HEK293T (cell line): ENCODE results near the gene MSN.
"Not testable (repeated sequence)": the region's sequence is repeated elsewhere in the genome, so short reads cannot be mapped to it uniquely, and the experiment has no call there.

Source experiments
- CTCF ChIA-PET: fragments of 350-600 bp; formaldehyde crosslinking; extraction: SDS; loops from one replicate; lab custom pipeline; 2021; ENCODE audit warnings: antibody characterized with exemption, inconsistent platforms; lab: Yijun Ruan, JAX
- POLR2A ChIA-PET: fragments of 350-600 bp; formaldehyde crosslinking; extraction: SDS; loops from one replicate; lab custom pipeline; 2020; ENCODE audit warnings: antibody characterized with exemption, inconsistent platforms; lab: Yijun Ruan, JAX
- DNase-seq: peaks from one replicate; pipeline ENCODE4 v3.0.0; 2012; ENCODE audit warnings: mixed read lengths; ENCODE audit errors: extremely low spot score
- ARNT ChIP-seq: fragments of 450-650 bp; IDR thresholded peaks from 2 replicates; pipeline ENCODE4 v1.6.1; 2017; ENCODE audit warnings: mild to moderate bottlenecking
- BHLHE40 ChIP-seq: fragments of 450-650 bp; IDR thresholded peaks from 2 replicates; pipeline ENCODE4 v1.6.1; 2016; ENCODE audit warnings: mild to moderate bottlenecking, moderate library complexity, borderline replicate concordance
- CTBP1 ChIP-seq: fragments of 450-650 bp; IDR thresholded peaks from 2 replicates; pipeline ENCODE4 v1.6.1; 2016; ENCODE audit warnings: borderline replicate concordance
- ELF4 ChIP-seq: fragments of 450-650 bp; IDR thresholded peaks from 2 replicates; pipeline ENCODE4 v1.6.1; 2017; ENCODE audit warnings: antibody characterized with exemption
- FOXA1 ChIP-seq: fragments of 450-650 bp; IDR thresholded peaks from 2 replicates; pipeline ENCODE4 v1.6.1; 2016; ENCODE audit warnings: mild to moderate bottlenecking
- FOXK2 ChIP-seq: fragments of 450-650 bp; IDR thresholded peaks from 2 replicates; pipeline ENCODE4 v1.6.1; 2016; ENCODE audit warnings: mild to moderate bottlenecking
- FOXM1 ChIP-seq: fragments of 450-650 bp; IDR thresholded peaks from 2 replicates; pipeline ENCODE4 v1.6.1; 2017; ENCODE audit warnings: mild to moderate bottlenecking, borderline replicate concordance
- HDGF ChIP-seq: fragments of 450-650 bp; IDR thresholded peaks from 2 replicates; pipeline ENCODE4 v1.6.1; 2017; ENCODE audit warnings: antibody characterized with exemption, borderline replicate concordance
- L3MBTL2 ChIP-seq: fragments of 450-650 bp; conservative IDR thresholded peaks from 2 replicates; pipeline ENCODE4 v1.6.1; 2016; ENCODE audit warnings: mild to moderate bottlenecking
- LEF1 ChIP-seq: fragments of 450-650 bp; IDR thresholded peaks from 2 replicates; pipeline ENCODE4 v1.6.1; 2017; ENCODE audit warnings: mild to moderate bottlenecking, borderline replicate concordance
- NFRKB ChIP-seq: fragments of 450-650 bp; IDR thresholded peaks from 2 replicates; pipeline ENCODE4 v1.6.1; 2016; ENCODE audit warnings: mild to moderate bottlenecking, moderate library complexity
- SP1 ChIP-seq: fragments of 450-650 bp; IDR thresholded peaks from 2 replicates; pipeline ENCODE4 v1.6.1; 2017
- SUZ12 ChIP-seq: fragments of 450-650 bp; IDR thresholded peaks from 2 replicates; pipeline ENCODE4 v1.6.1; 2016; ENCODE audit warnings: mild to moderate bottlenecking
- TARDBP ChIP-seq: fragments of 450-650 bp; IDR thresholded peaks from 2 replicates; pipeline ENCODE4 v1.6.1; 2016
- ZNF384 ChIP-seq: fragments of 450-650 bp; IDR thresholded peaks from 2 replicates; pipeline ENCODE4 v1.6.1; 2016
- TF ChIP-seq, protein P1 (sequence below): fragments of 450-650 bp; IDR thresholded peaks from 2 replicates; pipeline ENCODE4 v1.6.1; 2016

The MSN gene

DNA sequence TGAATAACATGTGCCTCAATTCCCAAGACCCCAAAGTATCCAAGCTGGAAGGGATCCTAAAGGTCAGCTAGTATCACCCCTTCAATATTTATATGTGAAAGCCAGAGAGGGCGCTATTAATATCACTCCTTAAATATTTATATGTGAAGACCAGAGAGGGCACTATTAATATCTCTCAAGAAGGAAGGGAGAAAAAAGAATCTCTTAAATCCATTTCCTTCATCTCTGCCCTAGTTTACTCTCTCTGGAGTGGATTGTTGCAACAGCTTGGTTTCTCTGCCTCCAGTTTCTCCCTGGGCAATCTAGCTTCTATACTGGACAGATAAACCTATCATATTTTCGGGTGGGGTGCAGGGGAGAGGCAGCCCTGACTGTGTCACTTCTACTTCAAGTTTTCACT lies 31.6 kb upstream of the MSN start:
- ChIA-PET POLR2A (no interaction called here), CTCF (no interaction called here)
- TF ChIP-seq, protein P1, sequence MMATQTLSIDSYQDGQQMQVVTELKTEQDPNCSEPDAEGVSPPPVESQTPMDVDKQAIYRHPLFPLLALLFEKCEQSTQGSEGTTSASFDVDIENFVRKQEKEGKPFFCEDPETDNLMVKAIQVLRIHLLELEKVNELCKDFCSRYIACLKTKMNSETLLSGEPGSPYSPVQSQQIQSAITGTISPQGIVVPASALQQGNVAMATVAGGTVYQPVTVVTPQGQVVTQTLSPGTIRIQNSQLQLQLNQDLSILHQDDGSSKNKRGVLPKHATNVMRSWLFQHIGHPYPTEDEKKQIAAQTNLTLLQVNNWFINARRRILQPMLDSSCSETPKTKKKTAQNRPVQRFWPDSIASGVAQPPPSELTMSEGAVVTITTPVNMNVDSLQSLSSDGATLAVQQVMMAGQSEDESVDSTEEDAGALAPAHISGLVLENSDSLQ, result no peak
- no peak for TF ChIP-seq SP1
- TF ChIP-seq FOXM1, result no peak
- TF ChIP-seq FOXK2, result no peak
- no peak for TF ChIP-seq HDGF
- TF ChIP-seq ELF4, result no peak
- TF ChIP-seq FOXA1, result no peak
- no peak for TF ChIP-seq SUZ12
- no peak for TF ChIP-seq L3MBTL2
- no peak for TF ChIP-seq ZNF384
- no peak for TF ChIP-seq ARNT
- TF ChIP-seq LEF1, result no peak
- TF ChIP-seq TARDBP, result no peak
- no peak for TF ChIP-seq CTBP1
- no peak for TF ChIP-seq NFRKB
- no peak for TF ChIP-seq BHLHE40
- no peak for DNase-seq

GRCh38 chrX:65636261-65636660 lies 31.2 kb upstream of the MSN start:
- CTCF ChIA-PET, DNase-seq, POLR2A ChIA-PET: not testable (repeated sequence)

GRCh38 chrX:65637335-65637734 lies 30.1 kb upstream of the MSN start:
- CTCF ChIA-PET, result no interaction called here

DNA sequence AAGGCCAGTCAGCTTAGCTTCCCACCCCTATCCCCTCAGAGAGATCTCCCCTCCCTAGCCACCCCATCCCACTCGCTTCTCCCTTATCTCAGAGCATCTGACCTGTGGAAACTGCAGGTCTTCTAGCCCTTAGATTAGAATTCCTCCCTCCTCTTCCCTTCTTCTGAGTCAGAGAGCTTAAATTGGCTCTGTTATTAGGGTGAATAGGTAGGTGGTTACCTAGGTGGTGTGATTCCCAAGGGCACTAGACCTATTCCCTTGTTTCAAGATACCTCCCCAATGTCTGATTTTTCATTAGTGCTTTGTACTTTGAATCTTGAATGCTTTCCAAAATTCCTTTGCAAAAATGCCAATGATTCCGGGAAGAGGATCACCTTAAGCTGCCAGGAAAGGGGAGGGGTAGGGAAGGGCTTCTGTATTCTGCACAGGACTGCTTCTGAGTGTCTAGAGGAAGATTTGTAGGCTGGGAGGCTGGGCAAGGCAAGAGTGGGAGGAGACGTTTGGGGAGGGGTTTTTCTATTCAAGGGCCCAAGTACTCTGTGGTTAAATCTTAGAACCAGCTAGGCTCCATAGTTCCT lies 24.5 kb upstream of the MSN start:
- ChIA-PET POLR2A (no interaction called here), CTCF (no interaction called here)
- DNase-seq, result no peak
- TF ChIP-seq SUZ12 (no peak), FOXA1 (no peak), SP1 (no peak), HDGF (no peak), BHLHE40 (no peak), FOXK2 (no peak), ZNF384 (no peak), CTBP1 (no peak), TARDBP (no peak), ARNT (no peak), FOXM1 (no peak), ELF4 (no peak), LEF1 (no peak), NFRKB (no peak), L3MBTL2 (no peak)
- TF ChIP-seq, protein P1, result no peak

More at GRCh38 chrX:65637335-65637734, 30.1 kb upstream of the MSN start:
- POLR2A ChIA-PET, result no interaction called here
- TF ChIP-seq, protein P1, result no peak
- TF ChIP-seq SUZ12 (no peak), FOXM1 (no peak), HDGF (no peak), ELF4 (no peak), NFRKB (no peak), L3MBTL2 (no peak), BHLHE40 (no peak), ARNT (no peak), ZNF384 (no peak), TARDBP (no peak), CTBP1 (no peak)
- DNase-seq, result no peak

DNA sequence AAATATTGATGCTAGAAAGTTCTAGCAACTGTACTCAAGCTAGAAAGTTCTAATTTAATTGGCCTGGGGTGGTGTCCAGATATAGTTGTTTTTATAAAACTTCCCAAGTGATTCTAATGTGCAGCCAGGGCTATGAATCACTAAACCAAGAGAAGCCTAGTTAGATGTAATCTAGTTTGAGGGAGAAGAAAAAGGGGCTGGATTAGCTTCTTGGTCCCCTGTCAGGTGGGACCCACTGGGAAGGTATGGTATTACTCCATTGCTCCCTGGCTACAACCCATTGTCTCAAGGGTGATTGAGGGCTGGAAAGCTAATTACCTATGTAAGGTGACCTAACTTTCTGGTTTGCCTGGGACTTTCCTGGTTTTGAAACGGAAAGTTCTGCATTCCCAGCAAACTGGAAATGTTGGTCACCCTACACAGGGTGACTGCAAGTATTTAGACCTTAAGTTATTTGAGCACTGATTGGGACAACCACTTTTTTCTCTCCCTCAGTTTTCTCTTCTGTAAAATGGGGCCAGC lies 23.9 kb upstream of the MSN start:
- POLR2A ChIA-PET, result no interaction called here
- no peak for TF ChIP-seq L3MBTL2
- no peak for TF ChIP-seq ELF4
- no peak for TF ChIP-seq LEF1
- no peak for TF ChIP-seq ARNT
- no peak for DNase-seq
- CTCF ChIA-PET, result no interaction called here

DNA sequence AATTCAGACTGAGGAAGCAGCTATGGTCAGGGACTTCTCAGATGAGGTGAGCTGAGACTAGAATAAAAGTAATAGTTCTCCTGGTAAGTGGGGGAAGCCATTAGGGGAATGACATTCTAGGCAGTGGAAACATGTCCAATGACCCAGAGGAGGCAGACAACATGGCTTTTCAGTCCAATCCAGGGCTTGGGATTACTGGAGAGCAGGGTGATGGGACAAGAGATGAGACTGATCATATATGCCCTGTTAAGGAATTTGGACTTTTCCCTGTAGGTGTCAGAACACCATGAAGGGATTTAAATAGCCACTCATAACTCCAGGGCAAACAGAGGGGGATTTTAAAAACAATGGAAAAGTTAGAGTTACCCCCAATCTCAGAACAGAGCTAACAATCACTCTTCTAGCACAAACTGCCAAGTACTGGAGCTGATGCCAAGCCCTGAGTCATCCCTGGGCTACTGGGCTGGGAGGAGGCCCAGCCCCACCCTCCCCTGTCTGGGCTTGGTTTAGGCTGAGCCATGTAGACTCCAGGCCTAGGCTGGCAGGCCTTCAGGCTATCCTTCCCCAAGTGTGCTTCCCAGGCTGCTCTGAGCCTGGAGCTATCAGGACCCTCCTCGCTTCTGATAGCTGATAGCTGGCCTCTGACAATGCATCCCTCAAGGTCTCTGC lies 22.7 kb upstream of the MSN start:
- no peak for DNase-seq
- ChIA-PET CTCF (no interaction called here), POLR2A (no interaction called here)
- no peak for TF ChIP-seq TARDBP
- TF ChIP-seq FOXA1, result no peak
- no peak for TF ChIP-seq ELF4
- no peak for TF ChIP-seq NFRKB
- TF ChIP-seq BHLHE40, result no peak
- no peak for TF ChIP-seq HDGF
- TF ChIP-seq LEF1, result no peak
- no peak for TF ChIP-seq CTBP1
- no peak for TF ChIP-seq SP1
- TF ChIP-seq, protein P1, result no peak
- no peak for TF ChIP-seq L3MBTL2
- no peak for TF ChIP-seq ARNT
- TF ChIP-seq FOXK2, result no peak
